HG02798 (cell line): Measurements from ENCODE around the gene SSB.
"Not testable (repeated sequence)": the region's sequence is repeated elsewhere in the genome, so short reads cannot be mapped to it uniquely, and the experiment has no call there.

Source experiments
- ATAC-seq: cut with Tn5 transposase; IDR thresholded peaks from one replicate; pipeline ENCODE4 v1.9.1; 2021; ENCODE audit warnings: mild to moderate bottlenecking; ENCODE audit not compliant: unreplicated experiment, poor library complexity

The SSB gene

DNA sequence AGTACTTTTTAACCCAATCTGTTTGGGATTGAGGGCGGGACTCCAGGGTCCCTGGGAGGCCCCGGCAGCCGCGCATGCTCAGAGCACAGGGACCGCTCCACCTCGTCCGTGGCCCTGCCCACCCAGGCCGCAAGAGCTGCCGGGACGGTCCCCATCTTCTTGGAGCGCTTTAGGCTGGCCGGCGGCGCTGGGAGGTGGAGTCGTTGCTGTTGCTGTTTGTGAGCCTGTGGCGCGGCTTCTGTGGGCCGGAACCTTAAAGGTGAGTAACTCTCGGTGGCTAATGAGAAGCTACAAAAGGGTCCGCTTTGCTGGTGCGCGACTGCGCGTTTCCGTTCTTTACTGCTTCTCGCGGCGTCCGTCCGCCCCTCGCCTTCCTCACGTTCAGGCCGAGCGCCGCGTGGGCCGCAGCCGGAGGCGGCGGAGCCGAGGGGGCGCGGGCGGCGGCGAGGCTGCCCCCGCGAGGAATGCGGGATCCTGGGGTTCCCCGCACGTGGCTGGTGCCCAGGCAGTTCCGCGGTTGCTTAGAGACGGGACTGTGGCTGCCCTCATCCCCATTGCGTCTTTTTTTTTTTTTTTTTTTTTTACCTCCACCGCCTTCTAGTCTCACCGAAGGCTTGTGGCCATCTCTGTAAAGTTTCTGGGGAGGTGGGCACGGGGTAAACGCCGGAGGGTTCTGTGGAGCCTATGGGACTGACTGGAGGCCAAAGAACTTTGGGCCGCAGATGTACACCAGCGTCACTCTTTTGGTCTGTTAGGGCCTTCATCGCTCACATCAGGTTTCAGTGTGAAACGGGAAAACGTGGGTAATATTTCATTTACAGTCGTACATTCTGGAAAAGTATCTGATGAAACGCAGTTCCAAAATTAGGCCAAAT is at the start of gene SSB:
TSS of gene SSB (plus strand) at position 154 of the 875 bp plus-strand sequence. CDS start 2,090 bp downstream, outside the sequence.
- peak; percentile 98 for ATAC-seq

DNA sequence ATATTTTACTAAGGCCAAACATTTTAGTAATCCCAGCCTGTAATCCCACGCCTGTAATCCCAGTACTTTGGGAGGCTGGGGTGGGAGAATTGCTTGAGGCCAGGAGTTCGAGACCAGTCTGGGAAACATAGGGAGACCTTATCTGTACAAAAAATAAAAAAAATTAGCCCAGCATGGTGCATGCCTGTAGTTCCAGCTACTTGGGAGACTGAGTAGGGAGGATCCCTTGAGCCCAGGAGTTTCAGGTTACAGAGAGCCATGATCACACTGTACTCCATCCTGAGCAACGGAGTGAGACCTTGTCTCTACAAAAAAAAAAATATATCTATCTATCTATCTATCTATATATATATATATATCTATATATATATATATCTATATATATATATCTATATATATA is 45.9 kb upstream of the SSB start:
- ATAC-seq, result no peak

DNA sequence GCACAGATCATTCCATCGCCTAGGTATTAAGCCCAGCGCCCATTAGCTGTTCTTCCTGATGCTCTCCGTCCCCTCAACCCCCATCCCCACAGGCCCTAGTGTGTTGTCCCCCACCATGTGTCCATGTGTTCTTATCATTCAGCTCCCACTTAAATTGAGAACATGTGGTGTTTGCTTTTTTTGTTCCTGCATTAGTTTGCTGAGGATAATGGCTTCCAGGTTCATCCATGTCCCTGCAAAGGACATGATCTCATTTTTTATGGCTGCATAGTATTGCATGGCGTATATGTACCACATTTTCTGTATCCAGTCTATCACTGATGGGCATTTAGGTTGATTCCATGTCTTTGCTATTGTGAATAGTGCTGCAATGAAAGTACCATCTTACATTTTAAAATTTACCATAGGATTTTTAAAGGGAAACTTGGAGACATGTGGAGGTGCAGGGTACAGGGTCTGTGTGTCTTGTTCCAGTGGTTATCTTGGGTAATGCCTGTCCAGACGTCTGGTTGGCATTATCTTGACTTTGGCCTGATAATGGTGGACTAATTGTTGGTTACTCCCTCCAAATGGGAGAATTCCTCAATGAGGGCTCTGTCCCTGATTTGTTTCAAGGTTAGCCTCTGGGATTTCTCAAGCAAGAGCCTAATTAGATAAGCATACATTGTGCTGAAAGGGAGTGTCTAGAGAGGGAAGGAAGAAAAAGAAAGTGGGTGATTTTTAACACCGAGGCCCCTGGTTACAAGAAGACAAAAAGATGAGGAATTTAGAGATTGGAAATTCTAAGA is 43.4 kb upstream of the SSB start:
- ATAC-seq, result no peak

DNA sequence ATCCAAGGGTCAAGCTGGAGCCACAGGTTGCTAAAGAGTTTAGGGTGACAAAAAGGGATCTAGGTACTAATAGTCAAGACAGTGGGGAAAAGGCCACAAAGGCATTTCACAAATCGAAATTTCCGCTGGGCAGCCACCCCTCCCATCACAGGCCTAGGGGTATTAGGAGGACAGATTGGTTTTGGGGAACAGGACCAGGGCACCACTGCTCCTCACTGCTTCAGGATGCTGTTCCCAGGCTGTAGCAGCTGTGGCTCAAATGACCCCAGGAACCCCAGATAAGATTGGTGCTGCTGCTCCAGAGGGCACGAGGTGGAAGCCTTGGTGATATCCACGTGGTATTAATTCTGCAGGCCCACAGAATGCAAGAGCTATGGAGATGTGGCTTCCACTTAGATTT is 42.3 kb upstream of the SSB start:
- no peak for ATAC-seq

DNA sequence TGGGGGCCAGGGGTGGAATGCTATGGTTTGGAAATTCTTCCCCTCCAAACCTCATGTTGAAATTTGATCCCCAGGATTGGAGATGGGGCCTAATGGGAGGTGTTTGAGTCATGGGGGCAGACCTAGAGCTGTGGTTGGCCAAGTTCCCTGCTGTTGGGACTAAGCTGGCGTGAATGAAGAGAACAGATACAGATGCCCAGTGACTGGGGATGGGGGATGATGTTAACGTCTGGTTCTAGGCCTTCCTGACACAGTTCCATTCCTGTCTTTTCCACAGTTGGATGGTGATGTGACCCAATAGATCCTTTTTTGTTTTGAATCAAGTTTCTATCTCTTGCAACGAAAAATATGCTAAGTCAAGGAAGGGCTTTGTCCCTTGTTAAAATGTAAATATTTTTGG is 41.3 kb upstream of the SSB start:
- no peak for ATAC-seq

DNA sequence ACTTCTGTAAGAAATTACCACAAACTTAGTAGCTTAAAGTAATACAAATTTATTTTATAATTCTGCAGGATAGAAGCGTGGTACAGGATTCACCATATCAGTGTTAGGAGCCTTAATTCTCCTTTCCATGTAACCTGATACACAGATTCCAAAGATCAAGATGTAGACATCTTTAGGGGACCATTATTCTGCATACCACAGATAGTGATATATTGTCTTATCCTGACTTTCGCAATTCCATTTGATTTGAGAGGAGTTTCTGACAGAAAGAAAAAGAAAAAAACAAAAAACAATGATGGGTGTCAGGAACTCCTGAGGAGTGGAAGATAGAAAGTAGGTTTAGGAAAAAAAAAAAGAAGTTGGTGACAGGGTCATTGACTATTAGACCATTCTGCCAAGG is 40.9 kb upstream of the SSB start:
- ATAC-seq, result no peak

DNA sequence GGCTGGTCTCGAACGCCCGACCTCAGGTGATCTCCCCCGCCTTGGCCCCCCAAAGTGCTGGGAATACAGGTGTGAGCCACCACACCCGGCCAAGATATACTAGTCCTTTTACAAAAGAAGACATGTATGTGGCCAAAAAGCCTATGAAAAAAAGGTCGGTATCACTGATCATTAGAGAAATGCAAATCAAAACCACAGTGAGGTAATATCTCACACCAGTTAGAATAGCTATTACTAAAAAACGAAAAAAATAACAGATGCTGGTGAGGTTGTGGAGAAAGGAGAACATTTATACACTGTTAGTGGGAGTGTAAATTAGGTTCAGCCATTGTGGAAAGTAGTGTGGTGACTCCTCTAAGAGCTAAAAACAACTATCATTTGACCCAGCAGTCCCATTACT is 38.7 kb upstream of the SSB start:
- peak; percentile 39 for ATAC-seq

DNA sequence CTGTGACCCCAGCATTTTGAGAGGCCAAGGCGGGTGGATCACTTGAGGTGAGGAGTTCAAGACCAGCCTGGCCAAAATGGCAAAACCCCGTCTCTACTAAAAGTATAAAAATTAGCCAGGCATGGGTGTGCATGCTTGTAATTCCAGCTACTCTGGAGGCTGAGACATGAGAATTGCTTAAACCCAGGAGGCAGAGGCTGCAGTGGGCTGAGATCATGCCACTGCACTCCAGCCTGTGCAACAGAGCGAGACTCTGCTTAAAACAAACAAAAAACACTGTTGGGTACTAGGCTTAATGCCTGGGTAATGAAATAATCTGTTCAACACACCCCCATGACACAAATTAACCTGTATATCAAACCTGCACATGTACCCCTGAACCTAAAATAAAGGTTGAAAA is 37.9 kb upstream of the SSB start:
- ATAC-seq, result not testable (repeated sequence)

DNA sequence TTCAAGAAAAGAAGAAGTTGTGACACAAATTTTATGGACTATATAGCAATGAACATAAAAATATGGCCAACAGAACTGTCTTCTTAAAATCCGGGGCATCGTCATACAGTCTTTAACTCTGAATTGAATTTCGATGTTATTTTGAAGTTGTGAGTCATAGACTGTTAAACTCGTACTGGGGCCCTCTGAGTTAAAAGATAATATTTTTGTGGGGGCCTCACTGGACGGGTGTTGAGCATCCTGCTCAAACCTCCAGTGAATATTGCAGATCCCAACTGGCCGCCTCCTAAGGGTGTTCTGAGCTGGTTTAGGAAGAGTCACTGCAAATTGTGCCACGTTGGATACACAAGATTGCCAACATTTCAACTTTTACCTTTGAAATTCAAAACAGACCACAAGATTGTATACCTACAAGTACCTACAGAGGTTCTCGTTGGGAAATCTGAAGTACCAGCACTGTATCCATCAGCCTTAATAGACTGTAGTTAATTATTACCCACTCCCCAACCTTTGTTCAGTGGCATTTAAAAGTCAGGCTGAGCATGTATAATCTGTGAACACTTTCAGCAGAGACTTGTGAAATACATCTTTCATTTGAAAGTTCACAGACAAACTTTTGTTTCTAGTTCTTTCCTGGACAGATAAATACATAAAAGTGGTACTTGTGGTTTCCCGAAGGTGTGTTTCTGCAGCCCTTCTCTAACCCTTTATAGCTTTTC is 37.3 kb upstream of the SSB start:
- ATAC-seq, result no peak

DNA sequence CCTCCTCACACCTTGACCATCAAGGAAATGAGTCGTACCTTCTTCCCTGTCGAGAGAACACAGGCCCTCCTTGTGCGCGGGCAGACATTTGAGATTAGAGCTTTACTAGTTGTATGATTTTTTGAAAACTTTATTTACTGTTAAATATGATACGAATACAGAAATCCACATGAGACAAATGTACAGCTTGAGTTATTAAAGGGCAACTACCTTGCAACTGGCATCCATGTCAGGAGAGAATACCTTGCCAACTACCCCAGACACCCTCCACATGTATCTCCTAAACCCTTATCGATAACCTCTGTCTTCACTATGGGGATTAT is 36.7 kb upstream of the SSB start:
- no peak for ATAC-seq

DNA sequence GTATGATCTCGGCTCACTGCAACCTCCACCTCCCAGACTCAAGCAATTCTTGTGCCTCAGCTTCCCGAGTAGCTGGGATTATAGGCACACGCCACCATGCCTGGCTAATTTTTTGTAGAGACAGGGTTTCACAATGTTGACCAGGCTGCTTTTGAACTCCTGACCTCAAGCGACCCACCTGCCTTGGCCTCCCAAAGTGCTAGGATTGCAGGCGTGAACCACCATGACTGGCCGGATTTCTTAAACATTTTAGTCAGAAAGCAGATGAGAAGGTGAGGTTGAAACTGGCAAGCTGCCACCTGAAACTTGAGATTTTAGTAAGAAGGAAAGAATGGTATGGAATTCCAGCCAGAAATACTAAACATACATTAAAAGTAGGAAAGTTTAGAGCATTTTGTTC is 33.1 kb upstream of the SSB start:
- no peak for ATAC-seq

DNA sequence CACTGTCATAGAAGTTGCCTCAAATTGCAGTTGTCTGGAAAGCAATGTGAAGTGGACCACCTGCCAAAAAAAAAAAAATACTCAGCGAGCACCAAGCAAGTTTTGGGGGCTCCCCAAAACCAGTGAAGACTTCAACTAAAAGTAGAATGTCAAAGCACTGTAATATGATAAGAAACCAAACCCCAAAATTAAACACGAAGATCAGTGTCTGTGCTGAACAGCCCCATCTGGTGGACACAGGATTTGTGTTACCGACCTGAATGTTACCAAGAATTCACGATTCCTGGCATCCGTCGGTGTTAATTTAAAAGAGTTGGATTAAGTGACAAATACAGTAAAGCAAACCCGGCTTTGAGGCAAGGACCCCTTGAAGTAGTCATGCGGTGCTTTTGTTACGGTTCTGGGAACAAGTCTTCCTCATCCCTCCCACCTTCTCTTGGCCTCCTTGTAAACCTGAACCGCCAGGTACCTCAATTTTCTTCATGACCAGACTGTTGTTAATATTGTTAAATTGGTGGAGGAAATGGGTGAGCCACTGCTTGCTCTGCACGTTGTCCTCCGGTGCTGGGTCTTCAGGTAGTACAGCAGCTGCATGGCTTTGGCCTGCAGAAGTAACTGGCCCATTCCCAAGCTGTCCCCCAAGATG is 31.3 kb upstream of the SSB start:
- no peak for ATAC-seq

DNA sequence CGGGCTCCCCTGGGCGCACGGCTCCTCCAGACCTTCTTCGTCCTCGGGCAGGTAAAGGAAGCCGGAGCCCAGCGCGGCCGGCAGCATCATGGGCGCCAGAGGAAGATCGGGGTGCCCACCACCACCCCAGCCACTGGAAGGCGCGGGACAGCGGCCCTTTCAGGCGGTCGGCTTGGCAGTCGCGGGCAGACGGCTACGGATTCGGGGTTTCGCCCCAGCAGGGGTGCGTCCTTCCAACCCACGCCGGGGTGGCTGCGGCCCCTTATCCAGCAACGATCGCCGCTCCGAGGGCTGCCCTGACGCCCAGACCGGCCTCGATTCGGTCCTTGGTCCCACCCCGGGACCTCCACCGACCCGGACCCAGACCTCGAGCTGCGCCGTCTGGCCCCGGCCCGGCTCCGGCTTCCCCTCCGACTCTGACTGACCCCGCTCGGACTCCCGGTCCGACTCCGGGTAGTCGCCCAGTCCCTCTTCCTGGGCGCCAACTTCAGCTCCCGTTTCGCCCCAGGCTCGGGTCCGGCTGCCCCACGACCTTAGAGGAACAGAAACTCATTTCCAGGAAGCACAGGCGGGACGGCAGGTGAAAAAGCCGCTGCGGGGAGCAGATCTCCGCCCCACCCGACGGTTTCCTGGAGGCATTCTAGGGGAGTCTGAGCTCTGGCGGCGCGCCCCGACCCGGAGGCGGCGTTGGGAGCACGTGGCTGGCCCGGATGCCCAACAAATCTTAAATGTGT is 30.2 kb upstream of the SSB start:
- no peak for ATAC-seq

DNA sequence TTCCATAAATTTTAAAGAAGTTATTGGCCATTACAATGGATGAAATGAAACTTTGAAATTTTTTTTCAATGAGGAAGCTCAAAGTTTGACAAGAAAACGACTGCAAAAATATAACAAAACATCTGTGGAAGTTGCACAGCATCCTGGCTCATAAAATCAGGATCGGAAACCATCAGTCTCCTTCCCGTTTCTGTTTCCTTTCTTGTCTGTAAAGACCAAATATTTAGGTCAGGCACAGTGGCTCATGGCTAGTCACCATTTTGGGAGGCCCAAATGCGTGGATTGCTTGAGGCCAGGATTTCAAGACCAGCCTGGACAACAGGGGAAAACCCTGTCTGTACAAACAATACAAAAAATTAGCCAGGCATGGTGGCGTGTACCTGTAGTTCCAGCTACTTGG is 27.6 kb upstream of the SSB start:
- no peak for ATAC-seq

DNA sequence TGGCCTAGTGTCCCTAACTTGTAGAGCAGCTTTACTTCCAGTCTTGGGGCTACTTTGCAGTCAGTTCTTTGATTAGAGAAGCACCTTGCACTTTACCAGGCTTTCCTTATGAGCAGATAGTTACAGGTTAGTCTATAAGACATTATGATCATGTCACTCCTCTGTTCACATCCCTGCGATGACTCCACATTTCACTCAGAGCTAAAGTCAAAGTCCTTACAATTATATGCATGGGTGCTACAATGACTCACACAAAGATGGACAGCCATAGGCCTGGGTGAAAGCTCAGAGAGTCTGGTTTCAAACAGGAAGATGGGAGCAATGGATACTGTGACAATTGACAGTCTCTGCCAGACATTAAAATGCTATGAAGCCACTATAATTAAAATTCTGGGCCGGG is 27.1 kb upstream of the SSB start:
- ATAC-seq, result no peak

DNA sequence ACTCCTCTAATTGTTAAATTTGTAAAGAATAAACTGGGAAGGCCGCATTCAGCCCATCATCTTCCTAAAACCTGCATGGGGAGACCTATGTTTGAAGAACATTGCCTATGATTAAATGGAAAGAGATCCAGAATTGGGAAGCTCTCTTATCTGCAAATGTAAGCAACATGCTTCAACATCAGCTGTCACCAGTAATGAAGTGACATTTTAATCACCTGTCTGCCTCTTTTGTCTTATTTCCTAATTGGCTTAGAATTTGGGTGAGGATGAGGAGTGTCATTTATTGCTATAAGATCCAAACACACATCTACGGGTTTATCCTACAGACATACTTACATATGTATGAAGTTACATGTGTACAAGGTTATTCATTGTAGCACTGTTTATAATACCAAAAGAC is 26.0 kb upstream of the SSB start:
- no peak for ATAC-seq

DNA sequence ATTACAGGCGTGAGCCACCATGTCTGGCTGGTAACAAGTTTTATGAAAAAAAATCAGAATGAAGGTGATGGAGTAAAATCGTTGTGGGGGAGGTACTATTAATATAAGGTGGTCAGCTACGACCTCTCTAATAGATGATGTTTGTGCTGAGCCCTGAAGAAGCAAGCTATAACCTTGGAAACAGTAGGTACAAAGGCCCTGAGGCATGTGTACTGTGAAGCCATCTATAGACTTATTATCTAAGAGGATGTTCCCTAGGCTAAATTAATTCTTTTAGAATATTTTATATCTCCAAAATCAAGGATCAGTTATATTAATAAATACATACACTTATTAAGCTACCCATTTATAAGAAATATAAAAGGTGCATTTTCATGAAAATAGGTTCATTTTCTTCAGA is 23.3 kb upstream of the SSB start:
- ATAC-seq, result no peak

DNA sequence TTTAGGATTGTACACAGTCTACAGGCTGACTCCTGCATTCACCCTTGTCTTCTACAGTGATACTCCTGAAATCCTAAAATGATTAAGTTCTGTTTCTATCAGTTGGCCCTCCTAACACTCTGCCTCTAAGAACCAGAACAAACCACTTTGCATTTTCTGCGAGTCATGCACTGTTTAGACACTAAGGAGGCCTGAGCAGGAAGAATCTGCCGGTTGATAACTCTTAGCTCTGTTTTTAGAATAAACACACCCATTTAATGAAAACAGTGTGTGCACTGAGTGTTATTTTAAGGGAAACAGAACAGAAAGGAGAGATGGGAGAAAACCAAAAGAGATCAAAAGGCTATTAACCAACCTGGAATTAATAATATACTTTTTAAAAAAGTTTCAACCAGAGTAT is 22.9 kb upstream of the SSB start:
- ATAC-seq, result no peak

DNA sequence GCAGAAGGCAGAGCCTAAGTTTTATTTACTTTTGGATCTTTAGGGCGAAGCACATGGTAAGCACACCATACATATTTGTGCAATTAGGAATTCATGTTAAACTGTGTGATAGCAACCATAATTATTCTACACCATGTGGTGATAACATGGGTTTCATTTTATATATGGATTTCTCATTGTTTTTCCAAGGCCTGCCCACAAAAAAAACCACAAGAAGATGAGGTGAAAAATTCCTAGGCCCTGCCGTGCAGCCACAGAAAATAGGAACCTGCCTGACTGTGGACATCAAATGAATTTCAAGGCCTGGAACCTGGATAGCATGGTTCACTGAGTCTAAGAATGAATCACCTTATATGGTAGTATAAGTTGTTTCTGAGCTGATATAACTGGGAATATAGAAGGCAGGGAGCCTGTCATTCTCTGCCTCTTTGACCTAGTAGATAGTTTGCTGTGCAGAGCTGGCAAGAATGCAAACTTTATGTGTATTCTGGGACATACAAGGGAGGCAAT is 22.4 kb upstream of the SSB start:
- no peak for ATAC-seq

DNA sequence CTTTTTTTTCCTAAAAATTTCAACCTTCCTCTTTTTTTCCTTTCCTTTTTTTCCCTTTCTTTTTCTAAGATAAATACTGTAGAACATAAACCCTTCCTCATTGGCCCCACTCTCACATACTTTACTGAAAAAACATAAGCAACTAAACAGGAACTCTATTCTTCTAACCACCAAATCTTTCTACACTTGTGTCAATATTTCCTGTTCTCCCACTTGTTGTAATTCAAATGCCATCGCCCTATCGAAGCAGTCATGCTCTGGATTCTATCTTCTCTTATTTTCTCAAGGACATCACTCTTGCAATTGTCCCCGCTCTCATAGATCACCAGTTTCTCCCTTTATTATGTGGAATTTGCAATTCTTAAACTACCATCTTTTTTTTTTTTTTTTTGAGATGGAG is 20.2 kb upstream of the SSB start:
- ATAC-seq, result no peak
